NCI-H2029 (cell line): Measurements from ENCODE around the gene C1QL1.

Experiments used
- DNase-seq: peaks from one replicate; lab custom pipeline; 2025; lab: John Stamatoyannopoulos, UW

Gene C1QL1

DNA sequence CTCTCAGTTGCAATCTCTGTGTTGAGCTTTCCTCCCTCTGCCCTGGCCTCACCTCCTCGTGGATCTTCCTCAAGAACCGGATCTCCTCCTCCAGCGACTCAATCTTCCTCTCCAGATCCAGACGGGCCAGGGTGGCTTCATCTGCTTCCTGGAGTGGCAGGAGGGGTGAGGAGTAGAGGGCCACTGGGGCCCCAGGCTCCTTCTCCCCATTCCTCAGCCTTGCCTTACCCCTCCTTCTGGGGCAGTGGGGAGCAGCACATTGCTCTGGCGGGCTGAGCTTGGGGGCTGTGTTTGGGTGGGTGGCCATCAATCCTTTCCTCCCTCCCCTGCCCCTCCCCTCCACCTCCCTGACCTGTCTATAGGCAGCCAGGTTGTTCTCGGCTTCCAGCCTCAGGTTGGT is 54.4 kb downstream of the C1QL1 start:
- no peak for DNase-seq

GRCh38 chr17:44912763-44913544 is 55.1 kb downstream of the C1QL1 start:
- no peak for DNase-seq

DNA sequence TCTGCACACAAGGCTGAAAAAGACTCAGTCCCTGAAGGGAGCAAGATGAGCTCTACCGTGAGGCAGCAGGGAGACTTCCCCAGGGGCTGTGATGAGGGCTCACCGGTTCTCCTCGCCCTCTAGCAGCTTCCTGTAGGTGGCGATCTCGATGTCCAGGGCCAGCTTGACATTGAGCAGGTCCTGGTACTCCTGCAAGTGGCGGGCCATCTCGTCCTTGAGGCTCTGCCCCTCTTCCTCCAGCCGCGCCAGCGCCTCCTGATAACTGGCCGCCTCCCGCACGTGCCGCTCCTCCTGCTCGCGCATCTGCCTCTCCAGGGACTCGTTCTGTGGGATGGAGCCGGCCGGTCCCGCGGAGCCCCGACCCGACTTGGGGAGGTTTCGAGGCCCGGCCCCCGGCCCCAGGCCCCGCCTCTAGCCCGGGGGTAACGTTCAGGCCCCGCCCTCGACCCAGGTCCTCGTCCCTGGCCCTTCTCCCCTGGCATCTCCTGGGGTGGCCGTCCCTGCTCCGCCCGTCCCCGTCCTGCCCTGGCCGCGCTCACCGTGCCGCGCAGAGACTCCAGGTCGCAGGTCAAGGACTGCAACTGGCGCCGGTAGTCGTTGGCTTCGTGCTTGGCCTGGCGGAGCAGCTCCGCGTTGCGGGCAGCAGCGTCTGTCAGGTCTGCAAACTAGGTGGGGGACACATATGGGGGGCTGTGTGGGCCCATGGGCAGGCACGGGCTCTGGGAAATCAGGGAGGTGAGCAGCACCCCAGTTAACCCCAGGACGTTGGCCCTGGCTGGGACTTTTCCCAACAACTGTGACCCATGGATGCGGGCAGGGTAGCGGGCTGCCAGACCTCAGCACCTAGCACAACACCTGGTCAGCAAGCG is 56.7 kb downstream of the C1QL1 start:
- DNase-seq, result no peak

- DNase-seq, result no peak
Observed at GRCh38 chr17:44910231-44911106, 57.6 kb downstream of the C1QL1 start.
